ENCODE data around the gene CCDC197.

CCDC197 gene

DNA sequence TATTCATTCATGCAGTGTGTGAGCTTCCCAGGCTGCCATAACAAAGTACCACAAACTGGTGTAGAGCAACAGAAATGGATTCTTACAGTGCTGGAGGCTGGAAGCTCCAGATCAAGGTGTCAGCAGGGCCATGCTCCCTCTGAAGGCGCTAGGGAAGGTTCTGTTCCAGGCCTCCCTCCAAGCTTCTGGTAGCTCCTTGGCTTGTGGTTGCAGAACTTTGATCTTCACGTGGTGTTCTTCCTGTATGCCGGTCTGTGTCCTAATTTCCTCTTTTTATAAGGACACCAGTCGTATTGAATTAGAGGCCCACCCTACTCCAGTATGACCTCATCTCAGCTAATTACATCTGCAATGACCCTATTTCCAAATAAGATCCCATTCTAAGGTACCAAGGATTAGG lies 32.2 kb downstream of the CCDC197 start:
- TF ChIP-seq CTCF (conservative IDR thresholded peaks at IDR 0.05; ENCODE audit: control insufficient read depth, insufficient read depth, low read depth, low read length), result no peak
- no peak for DNase-seq (ENCODE audit: low read depth)
- no peak overlapping the region for H3K4me3 ChIP-seq (ENCODE audit: control insufficient read depth, low read depth, low read length)

- no peak for DNase-seq (ENCODE audit: low read depth)
- no peak overlapping the region for H3K4me3 ChIP-seq (ENCODE audit: control insufficient read depth, low read depth, low read length)
- TF ChIP-seq CTCF (conservative IDR thresholded peaks at IDR 0.05; ENCODE audit: control insufficient read depth, insufficient read depth, low read depth, low read length), result no peak
Measured at GRCh38 chr14:94029671-94030203, 32.6 kb downstream of the CCDC197 start.

DNA sequence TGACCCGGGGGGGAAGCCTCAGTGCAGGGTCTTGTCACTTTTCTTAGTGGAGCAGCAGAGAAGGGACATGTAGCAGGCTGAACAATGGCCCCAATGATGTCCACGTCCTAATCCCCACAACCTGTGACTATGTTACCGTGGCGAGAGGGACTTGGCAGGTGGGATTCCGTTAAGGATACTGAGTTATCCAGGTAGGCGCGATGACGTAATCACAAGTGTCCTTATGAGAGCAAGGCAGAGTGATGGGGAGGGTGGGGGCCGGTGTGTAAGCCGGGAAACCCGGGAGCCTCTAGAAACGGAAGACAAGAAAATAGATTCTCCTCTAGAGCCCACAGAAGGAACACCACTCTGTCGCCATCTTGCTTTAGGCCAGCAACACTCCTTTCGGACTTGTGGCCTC lies 33.5 kb downstream of the CCDC197 start:
- TF ChIP-seq CTCF (conservative IDR thresholded peaks at IDR 0.05; ENCODE audit: control insufficient read depth, insufficient read depth, low read depth, low read length), result no peak
- no peak overlapping the region for H3K4me3 ChIP-seq (ENCODE audit: control insufficient read depth, low read depth, low read length)
- DNase-seq (ENCODE audit: low read depth), result no peak

GRCh38 chr14:94031161-94031882 lies 34.2 kb downstream of the CCDC197 start:
- no peak for DNase-seq (ENCODE audit: low read depth)
- H3K4me3 ChIP-seq (ENCODE audit: control insufficient read depth, low read depth, low read length), result no peak overlapping the region
- no peak for TF ChIP-seq CTCF (conservative IDR thresholded peaks at IDR 0.05; ENCODE audit: control insufficient read depth, insufficient read depth, low read depth, low read length)

DNA sequence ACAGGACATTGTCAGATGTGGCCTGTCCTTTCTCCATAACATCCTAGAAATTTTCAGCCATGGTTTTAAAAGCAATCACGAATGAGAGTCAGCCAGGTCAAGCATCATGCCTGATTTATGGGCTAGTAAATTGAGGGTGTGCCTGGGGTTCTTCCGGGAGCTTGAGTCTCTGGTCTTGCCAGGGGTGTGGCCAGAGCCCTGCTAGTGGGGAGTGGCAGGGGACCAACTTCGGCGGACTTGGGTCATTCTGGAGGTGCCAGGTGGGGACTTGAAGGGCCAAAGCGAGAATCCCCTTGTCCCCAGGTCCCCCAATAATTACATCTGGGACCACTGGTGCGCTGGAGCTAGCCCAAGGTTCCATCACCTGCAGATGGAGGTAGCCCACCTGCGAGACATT lies 34.8 kb downstream of the CCDC197 start:
- H3K4me3 ChIP-seq (ENCODE audit: control insufficient read depth, low read depth, low read length), result no peak overlapping the region
- DNase-seq (ENCODE audit: low read depth), result no peak
- TF ChIP-seq CTCF (conservative IDR thresholded peaks at IDR 0.05; ENCODE audit: control insufficient read depth, insufficient read depth, low read depth, low read length), result no peak

- no peak overlapping the region for H3K4me3 ChIP-seq (ENCODE audit: control insufficient read depth, low read depth, low read length)
- TF ChIP-seq CTCF (conservative IDR thresholded peaks at IDR 0.05; ENCODE audit: control insufficient read depth, insufficient read depth, low read depth, low read length), result no peak
- no peak for DNase-seq (ENCODE audit: low read depth)
Measured at GRCh38 chr14:94034886-94035285, 37.8 kb downstream of the CCDC197 start.

All from fibroblast of mammary gland (primary cell).